Loucy (cell line): ENCODE data around the gene MGAT4C.

Source experiments
- H2AFZ ChIP-seq: fragments of 200-600 bp; sonication (generic); 2 replicates; pipeline ENCODE4 v1.6.0; 2016; ENCODE audit warnings: antibody characterized with exemption, mild to moderate bottlenecking, low read length, moderate library complexity
- H3F3A ChIP-seq: fragments of 200-600 bp; 2 replicates; pipeline ENCODE4 v1.6.0; 2016; ENCODE audit warnings: antibody characterized with exemption, low read depth, mild to moderate bottlenecking
- H3K27me3 ChIP-seq: fragments of 200-600 bp; sonication (generic); 2 replicates; pipeline ENCODE4 v1.6.1; 2014; ENCODE audit warnings: low read length, mild to moderate bottlenecking; ENCODE audit not compliant: insufficient read depth, poor library complexity, severe bottlenecking
- H3K36me3 ChIP-seq: fragments of 200-600 bp; sonication (generic); 2 replicates; pipeline ENCODE4 v1.6.1; 2016; ENCODE audit warnings: low read length; ENCODE audit not compliant: insufficient read depth
- H3K4me1 ChIP-seq: fragments of 200-600 bp; sonication (generic); 2 replicates; pipeline ENCODE4 v1.5.1; 2014; ENCODE audit warnings: low read length, mild to moderate bottlenecking; ENCODE audit not compliant: insufficient read depth, poor library complexity, severe bottlenecking
- H3K4me2 ChIP-seq: fragments of 200-600 bp; sonication (generic); 2 replicates; pipeline ENCODE4 v1.6.0; 2014; ENCODE audit warnings: antibody characterized with exemption, low read length, low read depth, mild to moderate bottlenecking; ENCODE audit not compliant: poor library complexity, severe bottlenecking
- H3K4me3 ChIP-seq: fragments of 200-600 bp; sonication (generic); 2 replicates; pipeline ENCODE4 v1.5.1; 2014; ENCODE audit warnings: low read length, mild to moderate bottlenecking, mixed read lengths; ENCODE audit not compliant: poor library complexity, severe bottlenecking
- H3K79me2 ChIP-seq: fragments of 200-600 bp; sonication (generic); 2 replicates; pipeline ENCODE4 v1.6.1; 2014; ENCODE audit warnings: low read length; ENCODE audit not compliant: insufficient read depth
- H3K9ac ChIP-seq: fragments of 200-600 bp; sonication (generic); 2 replicates; pipeline ENCODE4 v1.6.0; 2014; ENCODE audit warnings: mild to moderate bottlenecking, low read depth, low read length, moderate library complexity; ENCODE audit not compliant: poor library complexity, severe bottlenecking
- H3K9me2 ChIP-seq: fragments of 200-600 bp; sonication (generic); replicated peaks from 2 replicates; pipeline ENCODE4 v1.6.1; 2016; ENCODE audit warnings: low read depth, low read length, mixed read lengths
- H3K9me3 ChIP-seq: fragments of 200-600 bp; sonication (generic); 2 replicates; pipeline ENCODE4 v1.6.1; 2014; ENCODE audit warnings: mild to moderate bottlenecking, antibody characterized with exemption, low read length, low read depth; ENCODE audit not compliant: insufficient read depth
- H4K20me1 ChIP-seq: fragments of 200-600 bp; sonication (generic); 2 replicates; pipeline ENCODE4 v1.6.0; 2014; ENCODE audit warnings: antibody characterized with exemption, low read length, mild to moderate bottlenecking; ENCODE audit not compliant: insufficient read depth, poor library complexity, severe bottlenecking
- CTCF ChIP-seq: fragments of 200-600 bp; sonication (generic); conservative IDR thresholded peaks from 2 replicates; pipeline ENCODE4 v1.5.1; 2014; ENCODE audit warnings: mild to moderate bottlenecking, antibody characterized with exemption, low read length
- EZH2phosphoT487 ChIP-seq: fragments of 200-600 bp; IDR thresholded peaks from 2 replicates; pipeline ENCODE4 v1.6.1; 2018; ENCODE audit warnings: antibody characterized with exemption, mild to moderate bottlenecking, moderate library complexity, borderline replicate concordance

Gene MGAT4C

GRCh38 chr12:86249276-86249675 is 6.9 kb downstream of the MGAT4C start:
- Histone ChIP-seq H3K36me3 (no peaks in the 10 kb centered on the region), H3K4me2 (no peak overlapping the region), H3K79me2 (no peaks in the 10 kb centered on the region), H3F3A (no peaks in the 10 kb centered on the region), H3K9me3 (no peaks in the 10 kb centered on the region), H3K4me3 (no peak overlapping the region), H3K27me3 (no peaks in the 10 kb centered on the region), H3K4me1 (no peaks in the 10 kb centered on the region), H3K9me2 (no peaks in the 10 kb centered on the region), H3K9ac (no peak overlapping the region), H4K20me1 (no peaks in the 10 kb centered on the region), H2AFZ (no peak overlapping the region)
- TF ChIP-seq CTCF (no peak), EZH2phosphoT487 (no peak)

DNA sequence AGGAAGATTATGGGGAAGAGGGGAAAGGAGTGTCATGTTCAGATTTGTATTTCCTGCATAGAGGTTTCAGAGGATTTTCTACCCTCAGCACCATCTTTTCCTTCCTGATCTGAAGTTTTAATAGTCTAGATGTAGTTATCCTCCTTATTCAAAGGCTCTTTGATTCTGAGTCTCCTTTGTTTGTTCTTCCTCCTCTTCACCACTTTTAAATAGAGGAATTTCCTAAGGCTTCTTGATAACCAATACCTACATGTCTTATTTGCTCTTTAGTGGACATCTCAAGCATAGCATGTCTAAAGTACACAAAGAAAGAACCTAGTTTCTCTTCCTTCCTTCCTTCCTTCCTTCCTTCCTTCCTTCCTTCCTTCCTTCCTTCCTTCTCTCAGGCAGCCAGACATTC is 8.3 kb downstream of the MGAT4C start:
- H3K9ac ChIP-seq: no peak overlapping the region
- no peak overlapping the region for H2AFZ ChIP-seq
- H3K9me2 ChIP-seq: no peaks in the 10 kb centered on the region
- no peaks in the 10 kb centered on the region for H3K4me1 ChIP-seq
- TF ChIP-seq CTCF: no peak
- TF ChIP-seq EZH2phosphoT487: no peak
- no peaks in the 10 kb centered on the region for H4K20me1 ChIP-seq
- H3K4me3 ChIP-seq: no peak overlapping the region
- H3K79me2 ChIP-seq: no peaks in the 10 kb centered on the region
- no peaks in the 10 kb centered on the region for H3F3A ChIP-seq
- H3K36me3 ChIP-seq: no peaks in the 10 kb centered on the region
- H3K27me3 ChIP-seq: no peaks in the 10 kb centered on the region
- H3K4me2 ChIP-seq: no peak overlapping the region
- H3K9me3 ChIP-seq: no peaks in the 10 kb centered on the region

GRCh38 chr12:86241600-86241999 is 14.6 kb downstream of the MGAT4C start:
- TF ChIP-seq EZH2phosphoT487: no peak
- TF ChIP-seq CTCF: no peak
- H3F3A ChIP-seq: no peaks in the 10 kb centered on the region
- H3K4me1 ChIP-seq: no peaks in the 10 kb centered on the region
- H3K79me2 ChIP-seq: no peaks in the 10 kb centered on the region
- H3K4me2 ChIP-seq: no peak overlapping the region
- no peak overlapping the region for H3K9ac ChIP-seq
- no peak overlapping the region for H3K4me3 ChIP-seq
- H3K36me3 ChIP-seq: no peaks in the 10 kb centered on the region
- no peaks in the 10 kb centered on the region for H3K9me3 ChIP-seq
- H2AFZ ChIP-seq: no peak overlapping the region
- H3K9me2 ChIP-seq: no peaks in the 10 kb centered on the region
- no peaks in the 10 kb centered on the region for H4K20me1 ChIP-seq
- no peaks in the 10 kb centered on the region for H3K27me3 ChIP-seq
